ENCODE results near the gene DAP3. TPM values are rescaled to one million over a fixed set of nuclear protein-coding genes. Genes with fewer than 3 reads are reported as not detected.

The DAP3 gene
- total and polyA plus RNA-seq, 9 of the 15 experiments (the other 6 are each of a cell fraction or from before 2014, with no cell fraction given) = 155 to 484 (median 298) TPM

GRCh38 chr1:155688324-155689080, 389 bp upstream of the DAP3 start, which contains the start of gene YY1AP1 (continued):
- TF ChIP-seq ZMIZ1 (IDR thresholded peaks at IDR 0.05; ENCODE audit: low read depth in 2 of 2, low read length in 2 of 2) (no peak), MXI1 (IDR thresholded peaks at IDR 0.05; ENCODE audit: low read depth, low read length) (no peak), THAP7 (CRISPR knock-in tag; IDR thresholded peaks at IDR 0.05) (no peak), KDM5B (IDR thresholded peaks at IDR 0.05; ENCODE audit: insufficient replicate concordance, low read depth, low read length) (no peak), ZNF586 (CRISPR knock-in tag; conservative IDR thresholded peaks at IDR 0.05) (no peak), RBM39 (optimal IDR thresholded peaks at IDR 0.05; ENCODE audit: low read depth, low read length) (no peak), ZNF347 (CRISPR knock-in tag; IDR thresholded peaks at IDR 0.05; ENCODE audit: low read depth) (no peak), C11orf30 (IDR thresholded peaks at IDR 0.05; ENCODE audit: low read depth) (peak; percentile 79; the same call in 1 of the 2 replicates), SMARCA5 (IDR thresholded peaks at IDR 0.05) (no peak), IFI16 (CRISPR knock-in tag; IDR thresholded peaks at IDR 0.05) (no peak)
- TF ChIP-seq, protein P1, sequence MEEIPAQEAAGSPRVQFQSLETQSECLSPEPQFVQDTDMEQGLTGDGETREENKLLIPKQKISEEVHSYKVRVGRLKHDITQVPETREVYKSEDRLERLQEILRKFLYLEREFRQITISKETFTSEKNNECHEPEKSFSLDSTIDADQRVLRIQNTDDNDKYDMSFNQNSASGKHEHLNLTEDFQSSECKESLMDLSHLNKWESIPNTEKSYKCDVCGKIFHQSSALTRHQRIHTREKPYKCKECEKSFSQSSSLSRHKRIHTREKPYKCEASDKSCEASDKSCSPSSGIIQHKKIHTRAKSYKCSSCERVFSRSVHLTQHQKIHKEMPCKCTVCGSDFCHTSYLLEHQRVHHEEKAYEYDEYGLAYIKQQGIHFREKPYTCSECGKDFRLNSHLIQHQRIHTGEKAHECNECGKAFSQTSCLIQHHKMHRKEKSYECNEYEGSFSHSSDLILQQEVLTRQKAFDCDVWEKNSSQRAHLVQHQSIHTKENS (CRISPR knock-in tag; IDR thresholded peaks at IDR 0.05) = no peak
- TF ChIP-seq, protein P2, sequence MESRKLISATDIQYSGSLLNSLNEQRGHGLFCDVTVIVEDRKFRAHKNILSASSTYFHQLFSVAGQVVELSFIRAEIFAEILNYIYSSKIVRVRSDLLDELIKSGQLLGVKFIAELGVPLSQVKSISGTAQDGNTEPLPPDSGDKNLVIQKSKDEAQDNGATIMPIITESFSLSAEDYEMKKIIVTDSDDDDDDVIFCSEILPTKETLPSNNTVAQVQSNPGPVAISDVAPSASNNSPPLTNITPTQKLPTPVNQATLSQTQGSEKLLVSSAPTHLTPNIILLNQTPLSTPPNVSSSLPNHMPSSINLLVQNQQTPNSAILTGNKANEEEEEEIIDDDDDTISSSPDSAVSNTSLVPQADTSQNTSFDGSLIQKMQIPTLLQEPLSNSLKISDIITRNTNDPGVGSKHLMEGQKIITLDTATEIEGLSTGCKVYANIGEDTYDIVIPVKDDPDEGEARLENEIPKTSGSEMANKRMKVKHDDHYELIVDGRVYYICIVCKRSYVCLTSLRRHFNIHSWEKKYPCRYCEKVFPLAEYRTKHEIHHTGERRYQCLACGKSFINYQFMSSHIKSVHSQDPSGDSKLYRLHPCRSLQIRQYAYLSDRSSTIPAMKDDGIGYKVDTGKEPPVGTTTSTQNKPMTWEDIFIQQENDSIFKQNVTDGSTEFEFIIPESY (CRISPR knock-in tag; IDR thresholded peaks at IDR 0.05) = peak; percentile 68
- TF ChIP-seq, protein P3, sequence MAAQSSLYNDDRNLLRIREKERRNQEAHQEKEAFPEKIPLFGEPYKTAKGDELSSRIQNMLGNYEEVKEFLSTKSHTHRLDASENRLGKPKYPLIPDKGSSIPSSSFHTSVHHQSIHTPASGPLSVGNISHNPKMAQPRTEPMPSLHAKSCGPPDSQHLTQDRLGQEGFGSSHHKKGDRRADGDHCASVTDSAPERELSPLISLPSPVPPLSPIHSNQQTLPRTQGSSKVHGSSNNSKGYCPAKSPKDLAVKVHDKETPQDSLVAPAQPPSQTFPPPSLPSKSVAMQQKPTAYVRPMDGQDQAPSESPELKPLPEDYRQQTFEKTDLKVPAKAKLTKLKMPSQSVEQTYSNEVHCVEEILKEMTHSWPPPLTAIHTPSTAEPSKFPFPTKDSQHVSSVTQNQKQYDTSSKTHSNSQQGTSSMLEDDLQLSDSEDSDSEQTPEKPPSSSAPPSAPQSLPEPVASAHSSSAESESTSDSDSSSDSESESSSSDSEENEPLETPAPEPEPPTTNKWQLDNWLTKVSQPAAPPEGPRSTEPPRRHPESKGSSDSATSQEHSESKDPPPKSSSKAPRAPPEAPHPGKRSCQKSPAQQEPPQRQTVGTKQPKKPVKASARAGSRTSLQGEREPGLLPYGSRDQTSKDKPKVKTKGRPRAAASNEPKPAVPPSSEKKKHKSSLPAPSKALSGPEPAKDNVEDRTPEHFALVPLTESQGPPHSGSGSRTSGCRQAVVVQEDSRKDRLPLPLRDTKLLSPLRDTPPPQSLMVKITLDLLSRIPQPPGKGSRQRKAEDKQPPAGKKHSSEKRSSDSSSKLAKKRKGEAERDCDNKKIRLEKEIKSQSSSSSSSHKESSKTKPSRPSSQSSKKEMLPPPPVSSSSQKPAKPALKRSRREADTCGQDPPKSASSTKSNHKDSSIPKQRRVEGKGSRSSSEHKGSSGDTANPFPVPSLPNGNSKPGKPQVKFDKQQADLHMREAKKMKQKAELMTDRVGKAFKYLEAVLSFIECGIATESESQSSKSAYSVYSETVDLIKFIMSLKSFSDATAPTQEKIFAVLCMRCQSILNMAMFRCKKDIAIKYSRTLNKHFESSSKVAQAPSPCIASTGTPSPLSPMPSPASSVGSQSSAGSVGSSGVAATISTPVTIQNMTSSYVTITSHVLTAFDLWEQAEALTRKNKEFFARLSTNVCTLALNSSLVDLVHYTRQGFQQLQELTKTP (IDR thresholded peaks at IDR 0.05; ENCODE audit: low read depth in 1 of 2, partially characterized antibody in 2 of 2) = peak in 1 of 2 experiments; percentile 52
- TF ChIP-seq, protein P4, sequence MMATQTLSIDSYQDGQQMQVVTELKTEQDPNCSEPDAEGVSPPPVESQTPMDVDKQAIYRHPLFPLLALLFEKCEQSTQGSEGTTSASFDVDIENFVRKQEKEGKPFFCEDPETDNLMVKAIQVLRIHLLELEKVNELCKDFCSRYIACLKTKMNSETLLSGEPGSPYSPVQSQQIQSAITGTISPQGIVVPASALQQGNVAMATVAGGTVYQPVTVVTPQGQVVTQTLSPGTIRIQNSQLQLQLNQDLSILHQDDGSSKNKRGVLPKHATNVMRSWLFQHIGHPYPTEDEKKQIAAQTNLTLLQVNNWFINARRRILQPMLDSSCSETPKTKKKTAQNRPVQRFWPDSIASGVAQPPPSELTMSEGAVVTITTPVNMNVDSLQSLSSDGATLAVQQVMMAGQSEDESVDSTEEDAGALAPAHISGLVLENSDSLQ (IDR thresholded peaks at IDR 0.05) = no peak
